Spleen (tissue), 11 donors: ENCODE results near the gene MED23. TPM values are rescaled to one million over a fixed set of nuclear protein-coding genes. Genes with fewer than 3 reads are reported as not detected.

Experiments used
- DNase-seq: peaks from one replicate; pipeline ENCODE4 v3.0.0-alpha.2; 2020
- H3K27ac ChIP-seq, 8 donors: fragments of 200-600 bp; sonication (generic) in 7 of 8; 1 replicate in 4 of 8; 2 replicates in 4 of 8; pipeline versions ENCODE4 v1.5.0 to v1.8.0; 2016 to 2021; ENCODE audit warnings: inconsistent platforms in 4 of 8, mild to moderate bottlenecking in 4 of 8, moderate library complexity in 1 of 8
- H3K27me3 ChIP-seq, 7 donors: fragments of 200-600 bp; sonication (generic) in 6 of 7; replicated peaks in 1 of 7; 1 replicate in 4 of 7; 2 replicates in 3 of 7; pipeline versions ENCODE4 v1.5.0 to v1.8.0; 2016 to 2021; ENCODE audit warnings: inconsistent platforms in 3 of 7, mild to moderate bottlenecking in 1 of 7
- H3K36me3 ChIP-seq, 6 donors: fragments of 200-600 bp; sonication (generic) in 5 of 6; 1 replicate in 4 of 6; 2 replicates in 2 of 6; pipeline versions ENCODE4 v1.5.0 to v1.8.0; 2016 to 2021; ENCODE audit warnings: inconsistent platforms in 2 of 6
- H3K4me1 ChIP-seq, 6 donors: fragments of 200-600 bp; sonication (generic) in 5 of 6; 1 replicate in 3 of 6; 2 replicates in 3 of 6; pipeline versions ENCODE4 v1.5.0 to v1.8.0; 2016 to 2021; ENCODE audit warnings: inconsistent platforms in 3 of 6
- H3K4me3 ChIP-seq, 8 donors: fragments of 200-600 bp; sonication (generic) in 7 of 8; 1 replicate in 4 of 8; 2 replicates in 4 of 8; pipeline versions ENCODE4 v1.5.0 to v1.8.0; 2016 to 2021; ENCODE audit warnings: inconsistent platforms in 4 of 8, mild to moderate bottlenecking in 4 of 8, moderate library complexity in 2 of 8
- H3K9me3 ChIP-seq, 8 donors: fragments of 200-600 bp; sonication (generic) in 7 of 8; 1 replicate in 4 of 8; 2 replicates in 4 of 8; pipeline versions ENCODE4 v1.5.0 to v1.8.0; 2016 to 2021; ENCODE audit warnings: inconsistent platforms in 4 of 8
- POLR2A ChIP-seq, 3 donors: fragments of 450-650 bp; IDR thresholded peaks; one replicate each; pipeline ENCODE4 v1.5.1; 2017; ENCODE audit warnings: antibody characterized with exemption in 3 of 3, mild to moderate bottlenecking in 1 of 3
- POLR2AphosphoS5 ChIP-seq, 3 donors: sonication (generic); formaldehyde crosslinking; IDR thresholded peaks; one replicate each; pipeline ENCODE4 v1.5.1; 2017; ENCODE audit warnings: antibody characterized with exemption in 3 of 3
- WGBS, 5 donors: extraction: QIAGEN DNeasy Blood & Tissue Kit in 3 of 5; methylation state at CpG; one replicate each; pipeline versions ENCODE4 v1.1.5 to v1.1.7; 2013 to 2018; 5-methylcytosine and 5-hydroxymethylcytosine counted together
- intact Hi-C: fragments of 100-400 bp; cut with DNase I; formaldehyde crosslinking; loops from one replicate; pipeline ENCODE4 v1.15.0; 2023; ENCODE audit warnings: low total_unique reads
- polyA plus RNA-seq, 3 donors: library from polyadenylated mRNA; stranded (reverse); fragments of 200-250 nt; gene quantifications; one replicate each; pipeline ENCODE4 v1.2.1, GENCODE V29; 2013
- small RNA-seq, 4 donors: library from RNA; depleted of rRNA; stranded (forward); fragments of <200 nt; gene quantifications; one replicate each; pipeline ENCODE3, GENCODE V24; 2016
- total RNA-seq, 7 donors: library from RNA; depleted of rRNA in 3 of 7; stranded (reverse); fragments of >200 nt in 3 of 7; fragmentation: NEBNext Ultra II Directional in 4 of 7; extraction: Animal tissue kit (Norgen Biotek cat#: 25700) in 4 of 7; gene quantifications; one replicate each; pipeline versions ENCODE4 v1.1.0 to v1.2.1, GENCODE V29; 2016 to 2021
- TF ChIP-seq, protein P1 (sequence below), 11 experiments: fragments of 200-600 bp in 7 of 11; fragments of 450-650 bp in 4 of 11; sonication (generic) in 4 of 11; IDR thresholded peaks in 8 of 11; conservative IDR thresholded peaks in 3 of 11; 1 replicate in 7 of 11; 2 replicates in 4 of 11; pipeline versions ENCODE4 v1.4.0 to v1.8.0; 2016 to 2021; ENCODE audit warnings: antibody characterized with exemption in 11 of 11, inconsistent platforms in 4 of 11, mild to moderate bottlenecking in 1 of 11
- donor health status: healthy with polysubstance abuse.
- donor health status: DM: no; HTN: no; CAD: no; lungs with moderate emphysema.
- donor health status: DM: no; HTN: no; CAD: no.
- donor health status: Bipolar disorder and iron deficiency.
- donor health status: healthy.
- donor health status: DM: no; HTN: no; CAD: no.
- donor health status: DM: yes; HTN: yes; CAD: no.

The MED23 gene
- total and polyA plus RNA-seq, 10 donors = 15.3 to 52.6 (median 37.7) TPM

DNA sequence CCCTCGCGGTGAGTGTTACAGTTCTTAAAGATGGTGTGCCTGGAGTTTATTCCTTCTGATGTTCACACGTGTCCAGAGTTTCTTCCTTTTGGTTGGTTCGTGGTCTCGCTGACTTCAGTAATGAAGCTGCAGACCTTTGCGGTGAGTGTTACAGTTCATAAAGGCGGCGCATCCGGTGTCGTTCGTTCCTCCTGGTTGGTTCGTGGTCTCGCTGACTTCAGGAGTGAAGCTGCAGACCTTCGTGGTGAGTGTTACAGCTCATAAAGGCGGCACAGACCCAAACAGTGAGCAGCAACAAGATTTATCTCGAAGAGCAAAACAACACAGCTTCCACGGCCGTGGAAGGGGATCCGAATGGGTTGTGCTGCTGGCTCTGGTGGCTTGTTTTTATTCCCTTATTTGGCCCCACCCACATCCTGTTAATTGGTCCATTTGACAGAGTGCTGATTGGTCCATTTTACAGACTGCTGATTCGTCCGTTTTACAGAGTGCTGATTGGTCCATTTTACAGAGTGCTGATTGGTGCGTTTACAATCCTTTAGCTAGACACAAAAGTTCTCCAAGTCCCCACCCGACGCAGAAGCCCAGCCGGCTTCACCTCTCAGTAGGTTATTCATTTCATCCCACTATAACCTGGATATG, 103.2 kb downstream of the MED23 start:
- Histone ChIP-seq H3K4me1 (peaks cover 0 to 2% (median 0%) of the 10 kb centered on the region in 6 donors), H3K4me3 (no peak overlapping the region), H3K27me3 (no peaks in the 10 kb centered on the region), H3K9me3 (peaks cover 0 to 5% (median 0%) of the 10 kb centered on the region in 8 donors), H3K36me3 (no peaks in the 10 kb centered on the region), H3K27ac (no peak overlapping the region)
- no peak for DNase-seq
- no peak for TF ChIP-seq POLR2AphosphoS5 (IDR thresholded peaks at IDR 0.05)
- TF ChIP-seq POLR2A (IDR thresholded peaks at IDR 0.05) = no peak
- TF ChIP-seq, protein P1, sequence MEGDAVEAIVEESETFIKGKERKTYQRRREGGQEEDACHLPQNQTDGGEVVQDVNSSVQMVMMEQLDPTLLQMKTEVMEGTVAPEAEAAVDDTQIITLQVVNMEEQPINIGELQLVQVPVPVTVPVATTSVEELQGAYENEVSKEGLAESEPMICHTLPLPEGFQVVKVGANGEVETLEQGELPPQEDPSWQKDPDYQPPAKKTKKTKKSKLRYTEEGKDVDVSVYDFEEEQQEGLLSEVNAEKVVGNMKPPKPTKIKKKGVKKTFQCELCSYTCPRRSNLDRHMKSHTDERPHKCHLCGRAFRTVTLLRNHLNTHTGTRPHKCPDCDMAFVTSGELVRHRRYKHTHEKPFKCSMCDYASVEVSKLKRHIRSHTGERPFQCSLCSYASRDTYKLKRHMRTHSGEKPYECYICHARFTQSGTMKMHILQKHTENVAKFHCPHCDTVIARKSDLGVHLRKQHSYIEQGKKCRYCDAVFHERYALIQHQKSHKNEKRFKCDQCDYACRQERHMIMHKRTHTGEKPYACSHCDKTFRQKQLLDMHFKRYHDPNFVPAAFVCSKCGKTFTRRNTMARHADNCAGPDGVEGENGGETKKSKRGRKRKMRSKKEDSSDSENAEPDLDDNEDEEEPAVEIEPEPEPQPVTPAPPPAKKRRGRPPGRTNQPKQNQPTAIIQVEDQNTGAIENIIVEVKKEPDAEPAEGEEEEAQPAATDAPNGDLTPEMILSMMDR (IDR thresholded peaks at IDR 0.05 in 8 of 11, conservative IDR thresholded peaks at IDR 0.05 in 3 of 11) = no peak
- intact Hi-C loops = no loop called here
- 92 to 93% (median 92%) methylated on average over 25 of the region's 25 CpGs for WGBS, 5 donors

DNA sequence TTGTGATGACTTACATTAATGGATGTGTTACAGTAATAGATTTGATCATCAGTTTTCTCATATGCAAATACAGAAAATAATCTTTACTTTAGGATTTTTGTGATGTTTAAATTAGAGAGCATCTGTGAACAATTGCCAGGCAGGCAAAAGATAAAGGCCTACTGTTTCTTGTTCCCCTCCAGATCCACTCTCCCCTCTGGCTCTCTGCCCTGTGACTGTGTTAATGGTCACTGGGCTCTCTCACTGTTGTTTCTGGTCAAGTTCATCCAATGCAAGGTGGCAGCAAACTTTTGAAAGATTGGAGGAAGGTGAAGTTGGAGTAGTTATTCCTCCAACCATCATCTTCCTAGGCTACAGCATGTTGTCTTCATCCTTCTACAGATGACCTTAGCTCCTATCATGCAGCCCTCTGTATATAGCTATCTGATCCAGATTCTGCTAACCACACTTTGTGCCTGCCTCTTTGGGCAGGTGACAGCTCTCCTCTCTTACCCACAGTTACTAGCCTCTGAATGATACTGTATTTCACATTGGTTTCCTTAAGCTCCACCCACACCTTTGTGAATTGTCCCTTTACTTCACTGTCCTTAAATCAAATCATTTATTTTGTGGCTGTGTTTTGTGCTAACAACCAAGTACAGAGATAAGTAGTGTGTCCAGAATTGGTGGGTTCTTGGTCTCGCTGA, 103.9 kb downstream of the MED23 start:
- 80 to 100% (median 95%) methylated on average over 1 of the region's 1 CpG for WGBS, 5 donors
- TF ChIP-seq, protein P1 (IDR thresholded peaks at IDR 0.05 in 8 of 11, conservative IDR thresholded peaks at IDR 0.05 in 3 of 11) = no peak
- TF ChIP-seq POLR2AphosphoS5 (IDR thresholded peaks at IDR 0.05) = no peak
- TF ChIP-seq POLR2A (IDR thresholded peaks at IDR 0.05) = no peak
- H3K27ac ChIP-seq = no peak overlapping the region
- H3K9me3 ChIP-seq = peaks cover 0 to 5% (median 0%) of the 10 kb centered on the region in 8 donors
- no peaks in the 10 kb centered on the region for H3K36me3 ChIP-seq
- no peak for DNase-seq
- no peaks in the 10 kb centered on the region for H3K27me3 ChIP-seq
- H3K4me1 ChIP-seq = peaks cover 0 to 6% (median 0%) of the 10 kb centered on the region in 6 donors
- intact Hi-C loops = no loop called here
- H3K4me3 ChIP-seq = no peak overlapping the region

Small RNAs within 50 kb of the gene (small RNA-seq; reads per million reads assigned to genes)
- 0 reads per million in 4 donors for gene RNU4-18P

Other genes starting within 250 kb of the MED23 start
- gene ARG1, start 55.0 kb downstream of the MED23 start, total RNA-seq = 10 to 100 TPM; 16.5 to 67.4 (median 32.0) TPM
- gene ARG1, start 55.0 kb downstream of the MED23 start, polyA plus RNA-seq = 1 to 10 TPM; 2.7 to 7.1 (median 3.2) TPM
- 1 to 10 TPM in 1 of 7 donors, under 1 TPM in 6; 0.43 to 1.3 (median 0.70) TPM for gene ENPP3, start 9.1 kb upstream of the MED23 start, total RNA-seq
- gene ENPP3, start 9.1 kb upstream of the MED23 start, polyA plus RNA-seq = under 1 TPM; 0.23 to 0.35 (median 0.32) TPM
- gene OR2A4, start 73.2 kb upstream of the MED23 start, total RNA-seq = not detected
- gene OR2A4, start 73.2 kb upstream of the MED23 start, polyA plus RNA-seq = under 1 TPM in 2 of 3 donors, not detected in 1; 0.16 to 0.33 TPM
- gene CTAGE9, start 82.8 kb upstream of the MED23 start, total RNA-seq = not detected
- not detected for gene CTAGE9, start 82.8 kb upstream of the MED23 start, polyA plus RNA-seq
- gene ENPP1, start 179.8 kb upstream of the MED23 start, total RNA-seq = 10 to 100 TPM in 1 of 7 donors, 1 to 10 TPM in 6; 2.2 to 10.6 (median 3.6) TPM
- gene ENPP1, start 179.8 kb upstream of the MED23 start, polyA plus RNA-seq = under 1 TPM; 0.46 to 0.74 (median 0.64) TPM